IMR-90 (cell line): Measurements from ENCODE around the gene INPP5J. TPM values are rescaled to one million over a fixed set of nuclear protein-coding genes. Genes with fewer than 3 reads are reported as not detected.
A peak's percentile ranks its signal among the peaks of the same experiment; 100 is the strongest.

Experiments used
- ATAC-seq: fragments of 200-7000 bp; cut with Tn5 transposase; 2 replicates; pipeline ENCODE4 v1.9.1; 2020; ENCODE audit warnings: low read depth, mild to moderate bottlenecking, moderate library complexity
- BruUV-seq: library from RNA; stranded (reverse); fragments of 400-500 nt; replicated peaks from 2 replicates; lab custom pipeline; 2021; lab: Mats Ljungman, UMichigan
- CTCF ChIA-PET: fragments of 300-600 bp; formaldehyde crosslinking; extraction: SDS; loops from one replicate; lab custom pipeline; 2021; ENCODE audit warnings: antibody characterized with exemption; lab: Yijun Ruan, JAX
- POLR2A ChIA-PET: fragments of 300-600 bp; sonication (Branson Sonifier 250); formaldehyde crosslinking; loops from one replicate; lab custom pipeline; 2022; ENCODE audit warnings: antibody characterized with exemption; ENCODE audit not compliant: unreplicated experiment; lab: Charles Lee
- DNase-seq: peaks from one replicate; pipeline ENCODE4 v3.0.0; 2013
- H2AFZ ChIP-seq: replicated peaks from 2 replicates; pipeline ENCODE3; 2013; ENCODE audit warnings: low read length, mild to moderate bottlenecking; ENCODE audit not compliant: poor library complexity
- H2AK5ac ChIP-seq: 2 replicates; pipeline ENCODE4 v1.6.1; 2013; ENCODE audit warnings: low read depth, low read length, inconsistent platforms
- H2AK9ac ChIP-seq: replicated peaks from 2 replicates; pipeline ENCODE3; 2013; ENCODE audit warnings: mild to moderate bottlenecking, low read depth, low read length, moderate library complexity; ENCODE audit not compliant: poor library complexity
- H2BK120ac ChIP-seq: 2 replicates; pipeline ENCODE4 v1.6.1; 2013; ENCODE audit warnings: low read depth, low read length, inconsistent platforms
- H2BK15ac ChIP-seq: 3 replicates; pipeline ENCODE4 v1.6.1; 2013; ENCODE audit warnings: low read depth, low read length, inconsistent platforms
- H2BK20ac ChIP-seq: 2 replicates; pipeline ENCODE4 v1.6.1; 2013; ENCODE audit warnings: low read depth, mild to moderate bottlenecking, inconsistent platforms, low read length, moderate library complexity
- H2BK5ac ChIP-seq: 2 replicates; pipeline ENCODE4 v1.6.1; 2013; ENCODE audit warnings: mild to moderate bottlenecking, low read depth, low read length, inconsistent platforms; ENCODE audit not compliant: poor library complexity, severe bottlenecking
- H3K14ac ChIP-seq: replicated peaks from 2 replicates; pipeline ENCODE4 v1.6.1; 2013; ENCODE audit warnings: low read depth, low read length, inconsistent platforms
- H3K18ac ChIP-seq: 2 replicates; pipeline ENCODE4 v1.6.1; 2013; ENCODE audit warnings: low read depth, low read length, control low read depth
- H3K23ac ChIP-seq: 2 replicates; pipeline ENCODE4 v1.6.1; 2013; ENCODE audit warnings: low read depth, low read length, inconsistent platforms
- H3K27ac ChIP-seq: 2 replicates; pipeline ENCODE4 v1.5.1; 2013; ENCODE audit warnings: mild to moderate bottlenecking, control low read depth, low read length; ENCODE audit not compliant: insufficient read depth
- H3K27me3 ChIP-seq: 2 replicates; pipeline ENCODE4 v1.6.1; 2013; ENCODE audit warnings: low read length; ENCODE audit not compliant: control insufficient read depth, insufficient read depth
- H3K36me3 ChIP-seq: 2 replicates; pipeline ENCODE4 v1.6.1; 2013; ENCODE audit warnings: low read length, mixed read lengths; ENCODE audit not compliant: control insufficient read depth, insufficient read depth
- H3K4ac ChIP-seq: 2 replicates; pipeline ENCODE4 v1.6.1; 2013; ENCODE audit warnings: low read depth, low read length, inconsistent platforms
- H3K4me1 ChIP-seq: 2 replicates; pipeline ENCODE4 v1.6.1; 2013; ENCODE audit warnings: low read length, mixed read lengths; ENCODE audit not compliant: control insufficient read depth, insufficient read depth
- H3K4me2 ChIP-seq: 2 replicates; pipeline ENCODE4 v1.6.1; 2013; ENCODE audit warnings: low read depth, mild to moderate bottlenecking, control low read depth, low read length, moderate library complexity
- H3K4me3 ChIP-seq: 2 replicates; pipeline ENCODE4 v1.5.1; 2013; ENCODE audit warnings: low read depth, mild to moderate bottlenecking, control low read depth, low read length, moderate library complexity; ENCODE audit not compliant: insufficient read depth
- H3K56ac ChIP-seq: 2 replicates; pipeline ENCODE4 v1.6.1; 2013; ENCODE audit warnings: low read length, inconsistent platforms; ENCODE audit not compliant: insufficient read depth; ENCODE audit errors: extremely low read depth
- H3K79me1 ChIP-seq, 2 experiments: 2 replicates each; pipeline ENCODE4 v1.6.1; 2013; ENCODE audit warnings: low read length in 2 of 2, inconsistent platforms in 1 of 2, low read depth in 1 of 2
- H3K9ac ChIP-seq: 2 replicates; pipeline ENCODE4 v1.6.1; 2013; ENCODE audit warnings: low read depth, low read length, control low read depth
- H3K9me1 ChIP-seq: 2 replicates; pipeline ENCODE4 v1.6.1; 2013; ENCODE audit warnings: low read length, inconsistent platforms; ENCODE audit not compliant: insufficient read depth
- H3K9me3 ChIP-seq: 2 replicates; pipeline ENCODE4 v1.6.1; 2013; ENCODE audit warnings: low read length; ENCODE audit not compliant: control insufficient read depth, insufficient read depth
- H4K20me1 ChIP-seq: 2 replicates; pipeline ENCODE4 v1.6.1; 2013; ENCODE audit warnings: low read length, inconsistent platforms; ENCODE audit not compliant: insufficient read depth
- H4K5ac ChIP-seq: 2 replicates; pipeline ENCODE4 v1.6.1; 2013; ENCODE audit warnings: mild to moderate bottlenecking, low read depth, low read length, control low read depth
- H4K8ac ChIP-seq, 2 experiments: 2 replicates each; pipeline ENCODE4 v1.6.1; 2013; ENCODE audit warnings: low read depth in 2 of 2, low read length in 2 of 2, control low read depth in 1 of 2, inconsistent platforms in 1 of 2
- H4K91ac ChIP-seq: 2 replicates; pipeline ENCODE4 v1.6.1; 2013; ENCODE audit warnings: low read depth, low read length, inconsistent platforms; ENCODE audit not compliant: insufficient read depth
- NFE2L2 ChIP-seq: fragments of 150-350 bp; IDR thresholded peaks from 2 replicates; pipeline ENCODE4 v1.6.1; 2016; ENCODE audit warnings: low read depth, mild to moderate bottlenecking, low read length
- WGBS, 2 experiments: methylation state at CpG; one replicate each; pipeline versions ENCODE4 v1.1.5 to v1.1.7; 2013; ENCODE audit warnings: missing lambda C conversion rate in 2 of 2; ENCODE audit not compliant: insufficient read length in 1 of 2; ENCODE audit errors: extremely low coverage in 2 of 2; 5-methylcytosine and 5-hydroxymethylcytosine counted together
- dilution Hi-C: fragments of 300-500 bp; cut with HindIII; formaldehyde crosslinking; loops from one replicate; pipeline ENCODE4 v1.14.3; 2018; ENCODE audit warnings: low sequenced_read_pairs; ENCODE audit not compliant: unreplicated experiment
- in situ Hi-C: fragments of 300-500 bp; cut with MboI; formaldehyde crosslinking; loops from 3 replicates; pipeline ENCODE4 v1.14.3; 2019; ENCODE audit warnings: low sequenced_read_pairs, inconsistent platforms, mixed read lengths
- intact Hi-C: fragments of 100-400 bp; cut with micrococcal nuclease; formaldehyde crosslinking; loops from 2 replicates; pipeline ENCODE4 v1.10.0; 2022
- polyA plus RNA-seq, 3 experiments: library from polyadenylated mRNA; depleted of rRNA; stranded (reverse); fragments of >200 nt; gene quantifications; 2 replicates each; pipeline ENCODE4 v1.2.3, GENCODE V29; 2012; ENCODE audit warnings: low replicate concordance in 1 of 3
- total RNA-seq: library from RNA; depleted of rRNA; stranded (reverse); fragments of >200 nt; gene quantifications from 2 replicates; pipeline ENCODE4 v1.2.3, GENCODE V29; 2012

INPP5J gene
- total and polyA plus RNA-seq, 2 of the 4 experiments (the other 2 are of a cell fraction), result 0.36 to 2.2 TPM

DNA sequence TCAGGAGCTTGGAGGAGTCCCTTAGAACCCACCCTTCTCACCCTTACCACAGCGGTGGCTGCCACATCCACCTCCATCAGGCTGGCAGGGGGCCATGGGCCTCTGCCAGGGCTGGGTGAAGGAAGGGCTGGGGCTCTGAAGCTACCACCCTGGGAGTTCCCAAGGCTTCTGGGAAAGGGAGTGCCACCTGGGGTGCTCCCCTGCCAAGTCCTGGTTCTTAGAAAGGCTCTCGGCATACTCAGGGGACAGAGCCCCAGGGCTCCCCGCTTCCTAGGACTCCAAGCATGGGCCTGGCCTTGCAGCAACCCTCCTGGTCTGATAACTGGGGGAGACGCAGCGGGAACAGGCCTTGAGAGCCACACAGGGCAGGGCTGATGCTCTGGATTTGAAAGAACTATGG lies 18.0 kb downstream of the INPP5J start:
- Histone ChIP-seq H3K4me3 (no peak overlapping the region), H2AK9ac (no peak overlapping the region), H2BK20ac (no peak overlapping the region), H3K4ac (no peak overlapping the region), H2AFZ (peak overlapping the region; percentile 8), H4K20me1 (no peaks in the 10 kb centered on the region), H3K27ac (no peak overlapping the region), H3K27me3 (peaks cover 29% of the 10 kb centered on the region), H3K9me1 (0 out of 2 replicates have a peak, but pooled peaks cover 5% of the 10 kb centered on the region), H4K5ac (no peak overlapping the region), H3K4me1 (no peaks in the 10 kb centered on the region), H3K56ac (no peak overlapping the region), H4K91ac (no peak overlapping the region), H4K8ac (no peak overlapping the region), H2BK5ac (no peak overlapping the region), H3K18ac (no peak overlapping the region), H3K14ac (no peak overlapping the region), H2AK5ac (no peak overlapping the region; the same call in 1 of the 2 replicates), H3K36me3 (no peaks in the 10 kb centered on the region), H3K79me1 (no peaks in the 10 kb centered on the region), H3K9me3 (peaks cover 4% of the 10 kb centered on the region; the same call in 1 of the 2 replicates), H3K23ac (no peak overlapping the region), H3K9ac (no peak overlapping the region), H2BK120ac (no peak overlapping the region), H2BK15ac (no peak overlapping the region), H3K4me2 (no peak overlapping the region)
- WGBS, 2 experiments, result 77% methylated on average over 2 of the region's 5 CpGs; no CpG with 5 or more reads in 1 of the 2 experiments
- TF ChIP-seq NFE2L2, result no peak
- POLR2A ChIA-PET, result no interaction called here
- CTCF ChIA-PET, result interaction anchor here (0.7 kb wide), 1 partner anchor 1918 kb away, joined by 3 read pairs; no protein-coding TSS in a partner anchor
- in situ Hi-C loops (no loop called here), intact Hi-C loops (no loop called here), dilution Hi-C loops (no loop called here)
- ATAC-seq (no peak), DNase-seq (no peak)
- BruUV-seq, result no TSS peak
